Motor neuron (in vitro differentiated cells): ENCODE data around the gene CLBA1. TPM values are rescaled to one million over a fixed set of nuclear protein-coding genes. Genes with fewer than 3 reads are reported as not detected.
A peak's percentile ranks its signal among the peaks of the same experiment; 100 is the strongest.

Experiments
- ATAC-seq, 8 experiments: fragments of 200-7000 bp; cut with Tn5 transposase; replicated peaks in 6 of 8; 2 replicates each; pipeline ENCODE4 v1.8.0; 2021; ENCODE audit warnings: mild to moderate bottlenecking in 8 of 8, moderate library complexity in 8 of 8
- H3K27ac ChIP-seq, 2 donors: fragments of 250-450 bp; sonication (Bioruptor Pico); 2 replicates each; pipeline ENCODE4 v1.9.0; 2021; ENCODE audit warnings: antibody characterized with exemption in 2 of 2, mild to moderate bottlenecking in 2 of 2, moderate library complexity in 1 of 2
- H3K4me1 ChIP-seq, 2 donors: fragments of 250-450 bp; sonication (Bioruptor Pico); replicated peaks in 1 of 2; 2 replicates each; pipeline ENCODE4 v1.6.1; 2021; ENCODE audit warnings: antibody characterized with exemption in 2 of 2, mild to moderate bottlenecking in 2 of 2, moderate library complexity in 1 of 2
- H3K4me3 ChIP-seq, 5 donors: fragments of 250-450 bp; sonication (Bioruptor Pico); 2 replicates each; pipeline ENCODE4 v1.9.0; 2021; ENCODE audit warnings: antibody characterized with exemption in 5 of 5, mild to moderate bottlenecking in 5 of 5, moderate library complexity in 4 of 5
- WGBS, 10 experiments: fragments of 450-650 bp; shearing (Covaris generic); methylation state at CpG; one replicate each; pipeline ENCODE4 v1.0.0; 2022; 5-methylcytosine and 5-hydroxymethylcytosine counted together
- in situ Hi-C, 9 experiments: fragments of 400-800 bp; cut with MboI; loops; one replicate each; pipeline ENCODE4 v1.15.0; 2021; ENCODE audit warnings: low sequenced_read_pairs in 9 of 9, low pct_unique_long_range_greater_than_20kb in 2 of 9; ENCODE audit not compliant: unreplicated experiment in 9 of 9
- total RNA-seq, 8 experiments: library from RNA; unstranded; fragments of 300-600 nt; gene quantifications; 2 replicates each; pipeline versions ENCODE4 v1.2.3 to v1.2.4, GENCODE V29; 2022

CLBA1 gene
- total RNA-seq, 8 experiments from 2014 or later: 10.0 to 22.2 (median 11.9) TPM

- 31 to 81% (median 56%) methylated on average over 1 to 3 of the region's 17 CpGs; no CpG with 5 or more reads in 6 of the 10 experiments for WGBS, 10 experiments
- H3K27ac ChIP-seq: no peak overlapping the region
- H3K4me3 ChIP-seq: no peak overlapping the region
- in situ Hi-C loops: no loop called here
- H3K4me1 ChIP-seq: peaks cover 14 to 18% of the 10 kb centered on the region in 2 donors
- ATAC-seq: no peak
Observed at GRCh38 chr14:104981699-104982541, 3.7 kb upstream of the CLBA1 start.

GRCh38 chr14:104982548-104983230 is 2.9 kb upstream of the CLBA1 start:
- no peak overlapping the region for H3K27ac ChIP-seq

GRCh38 chr14:104983231-104983721 is 2.3 kb upstream of the CLBA1 start:
- Histone ChIP-seq H3K4me1 (peaks cover 14% of the 10 kb centered on the region in 2 donors), H3K4me3 (no peak overlapping the region), H3K27ac (no peak overlapping the region)
- in situ Hi-C loops: no loop called here
- WGBS, 10 experiments: 68 to 100% (median 80%) methylated on average over 1 to 3 of the region's 12 CpGs; no CpG with 5 or more reads in 5 of the 10 experiments
- ATAC-seq: no peak

More at GRCh38 chr14:104982548-104983230, 2.9 kb upstream of the CLBA1 start:
- ATAC-seq: no peak
- Histone ChIP-seq H3K4me1 (peaks cover 10 to 14% of the 10 kb centered on the region in 2 donors), H3K4me3 (no peak overlapping the region)
- in situ Hi-C loops: no loop called here
- WGBS, 10 experiments: 60 to 73% (median 66%) methylated on average over 1 to 5 of the region's 10 CpGs; no CpG with 5 or more reads in 6 of the 10 experiments

- in situ Hi-C loops: no loop called here
- Histone ChIP-seq H3K4me3 (no peak overlapping the region), H3K27ac (no peak overlapping the region), H3K4me1 (peaks cover 14% of the 10 kb centered on the region in 2 donors)
- WGBS, 10 experiments: 60 to 100% (median 93%) methylated on average over 1 to 5 of the region's 15 CpGs; no CpG with 5 or more reads in 2 of the 10 experiments
- ATAC-seq: peak in 3 of 8 experiments; percentile 12 to 44 (median 37)
Observed at GRCh38 chr14:104984056-104984894, 1.3 kb upstream of the CLBA1 start.

GRCh38 chr14:104986487-104987164 is 1.0 kb downstream of the CLBA1 start:
- WGBS, 10 experiments: 20 to 100% (median 80%) methylated on average over 1 to 7 of the region's 19 CpGs; no CpG with 5 or more reads in 3 of the 10 experiments
- Histone ChIP-seq H3K4me3 (peak overlapping the region; percentile 65 to 90 (median 79)), H3K4me1 (peaks cover 14% of the 10 kb centered on the region in 2 donors), H3K27ac (no peak overlapping the region)
- no peak for ATAC-seq
- in situ Hi-C loops: no loop called here

GRCh38 chr14:104989236-104989950 is 3.8 kb downstream of the CLBA1 start:
- H3K4me3 ChIP-seq: no peak overlapping the region
- in situ Hi-C loops: no loop called here
- H3K27ac ChIP-seq: no peak overlapping the region
- ATAC-seq: no peak
- 70 to 100% (median 93%) methylated on average over 1 to 7 of the region's 16 CpGs; no CpG with 5 or more reads in 6 of the 10 experiments for WGBS, 10 experiments
- peaks cover 14% of the 10 kb centered on the region in 2 donors for H3K4me1 ChIP-seq

- Histone ChIP-seq H3K4me1 (peaks cover 13 to 14% of the 10 kb centered on the region in 2 donors), H3K27ac (no peak overlapping the region), H3K4me3 (no peak overlapping the region)
- ATAC-seq: no peak
- 70 to 91% (median 83%) methylated on average over 2 to 4 of the region's 7 CpGs; no CpG with 5 or more reads in 6 of the 10 experiments for WGBS, 10 experiments
- in situ Hi-C loops: no loop called here
Observed at GRCh38 chr14:104989951-104990303, 4.3 kb downstream of the CLBA1 start.

GRCh38 chr14:104991896-104992230 is 6.3 kb downstream of the CLBA1 start:
- no peak overlapping the region for H3K27ac ChIP-seq
- 90% methylated on average over 2 of the region's 34 CpGs; no CpG with 5 or more reads in 9 of the 10 experiments for WGBS, 10 experiments
- in situ Hi-C loops: no loop called here
- ATAC-seq: no peak
- peaks cover 4 to 9% of the 10 kb centered on the region in 2 donors for H3K4me1 ChIP-seq
- no peak overlapping the region for H3K4me3 ChIP-seq

GRCh38 chr14:104992501-104992900 is 6.9 kb downstream of the CLBA1 start:
- H3K27ac ChIP-seq: no peak overlapping the region
- ATAC-seq: no peak
- 80 to 100% (median 100%) methylated on average over 1 to 7 of the region's 11 CpGs; no CpG with 5 or more reads in 4 of the 10 experiments for WGBS, 10 experiments
- in situ Hi-C loops: no loop called here
- H3K4me1 ChIP-seq: peaks cover 0 to 5% of the 10 kb centered on the region in 2 donors
- no peak overlapping the region for H3K4me3 ChIP-seq

GRCh38 chr14:104993306-104993705 is 7.7 kb downstream of the CLBA1 start:
- Histone ChIP-seq H3K27ac (no peak overlapping the region), H3K4me1 (no peaks in the 10 kb centered on the region), H3K4me3 (no peak overlapping the region)
- in situ Hi-C loops: no loop called here
- 80 to 96% (median 93%) methylated on average over 3 to 9 of the region's 12 CpGs; no CpG with 5 or more reads in 5 of the 10 experiments for WGBS, 10 experiments
- no peak for ATAC-seq

GRCh38 chr14:104993808-104994591 is 8.4 kb downstream of the CLBA1 start:
- H3K4me1 ChIP-seq: no peaks in the 10 kb centered on the region
- in situ Hi-C loops: no loop called here
- WGBS, 10 experiments: 30 to 100% (median 81%) methylated on average over 1 to 6 of the region's 22 CpGs; no CpG with 5 or more reads in 3 of the 10 experiments
- no peak overlapping the region for H3K4me3 ChIP-seq
- no peak overlapping the region for H3K27ac ChIP-seq
- no peak for ATAC-seq
